ENCODE results near the gene NTM.

DNA sequence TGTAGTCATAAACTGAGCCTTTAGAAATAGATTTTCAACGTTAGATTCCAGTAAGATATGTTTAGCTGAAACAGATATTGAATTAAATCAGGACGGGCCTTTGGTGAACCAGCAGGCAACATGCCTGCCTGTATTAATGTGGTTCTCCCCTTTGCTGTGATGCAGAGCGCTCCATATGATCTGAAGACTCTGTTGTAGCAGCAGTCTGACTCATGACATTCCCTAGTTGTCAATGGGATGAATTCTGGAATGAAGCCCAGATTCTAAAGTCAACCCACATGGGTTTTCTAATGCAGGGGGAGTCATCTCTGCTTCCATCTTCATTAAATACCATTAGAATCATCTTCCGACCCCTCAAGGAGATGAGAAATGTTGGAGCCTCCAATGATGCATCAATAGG lies 864.5 kb downstream of the NTM start:
- TF ChIP-seq, protein P1, sequence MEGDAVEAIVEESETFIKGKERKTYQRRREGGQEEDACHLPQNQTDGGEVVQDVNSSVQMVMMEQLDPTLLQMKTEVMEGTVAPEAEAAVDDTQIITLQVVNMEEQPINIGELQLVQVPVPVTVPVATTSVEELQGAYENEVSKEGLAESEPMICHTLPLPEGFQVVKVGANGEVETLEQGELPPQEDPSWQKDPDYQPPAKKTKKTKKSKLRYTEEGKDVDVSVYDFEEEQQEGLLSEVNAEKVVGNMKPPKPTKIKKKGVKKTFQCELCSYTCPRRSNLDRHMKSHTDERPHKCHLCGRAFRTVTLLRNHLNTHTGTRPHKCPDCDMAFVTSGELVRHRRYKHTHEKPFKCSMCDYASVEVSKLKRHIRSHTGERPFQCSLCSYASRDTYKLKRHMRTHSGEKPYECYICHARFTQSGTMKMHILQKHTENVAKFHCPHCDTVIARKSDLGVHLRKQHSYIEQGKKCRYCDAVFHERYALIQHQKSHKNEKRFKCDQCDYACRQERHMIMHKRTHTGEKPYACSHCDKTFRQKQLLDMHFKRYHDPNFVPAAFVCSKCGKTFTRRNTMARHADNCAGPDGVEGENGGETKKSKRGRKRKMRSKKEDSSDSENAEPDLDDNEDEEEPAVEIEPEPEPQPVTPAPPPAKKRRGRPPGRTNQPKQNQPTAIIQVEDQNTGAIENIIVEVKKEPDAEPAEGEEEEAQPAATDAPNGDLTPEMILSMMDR (tag by site-specific recombination; IDR thresholded peaks at IDR 0.05), result no peak
- no peak for TF ChIP-seq ZNF121 (tag by site-specific recombination; IDR thresholded peaks at IDR 0.05)
- TF ChIP-seq BCL11A (tag by site-specific recombination; IDR thresholded peaks at IDR 0.05; ENCODE audit: low read depth), result no peak
- TF ChIP-seq ZNF138 (tag by site-specific recombination; IDR thresholded peaks at IDR 0.05; ENCODE audit: borderline replicate concordance), result no peak
- TF ChIP-seq ZNF610 (tag by site-specific recombination; IDR thresholded peaks at IDR 0.05; ENCODE audit: borderline replicate concordance), result no peak
- TF ChIP-seq ZNF239 (tag by site-specific recombination; IDR thresholded peaks at IDR 0.05), result no peak
- no peak for TF ChIP-seq ZNF514 (tag by site-specific recombination; IDR thresholded peaks at IDR 0.05)
- no peak for TF ChIP-seq ZNF792 (tag by site-specific recombination; IDR thresholded peaks at IDR 0.05)
- TF ChIP-seq, protein P2, sequence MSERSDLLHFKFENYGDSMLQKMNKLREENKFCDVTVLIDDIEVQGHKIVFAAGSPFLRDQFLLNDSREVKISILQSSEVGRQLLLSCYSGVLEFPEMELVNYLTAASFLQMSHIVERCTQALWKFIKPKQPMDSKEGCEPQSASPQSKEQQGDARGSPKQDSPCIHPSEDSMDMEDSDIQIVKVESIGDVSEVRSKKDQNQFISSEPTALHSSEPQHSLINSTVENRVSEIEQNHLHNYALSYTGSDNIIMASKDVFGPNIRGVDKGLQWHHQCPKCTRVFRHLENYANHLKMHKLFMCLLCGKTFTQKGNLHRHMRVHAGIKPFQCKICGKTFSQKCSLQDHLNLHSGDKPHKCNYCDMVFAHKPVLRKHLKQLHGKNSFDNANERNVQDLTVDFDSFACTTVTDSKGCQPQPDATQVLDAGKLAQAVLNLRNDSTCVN (tag by site-specific recombination; optimal IDR thresholded peaks at IDR 0.05), result no peak
- no peak for TF ChIP-seq MYNN (tag by site-specific recombination; IDR thresholded peaks at IDR 0.05; ENCODE audit: borderline replicate concordance)

All from HEK293 (cell line).